GM21825 (cell line): ENCODE measurements around the gene CEBPA.
"Not testable (repeated sequence)": the region's sequence is repeated elsewhere in the genome, so short reads cannot be mapped to it uniquely, and the experiment has no call there.

Experiments
- ATAC-seq: cut with Tn5 transposase; IDR thresholded peaks from one replicate; pipeline ENCODE4 v1.9.1; 2021; ENCODE audit warnings: mild to moderate bottlenecking, moderate library complexity; ENCODE audit not compliant: unreplicated experiment

CEBPA gene

GRCh38 chr19:33301144-33301899 lies 1.0 kb downstream of the CEBPA start:
- ATAC-seq, result no peak

- no peak for ATAC-seq
Measured at GRCh38 chr19:33300894-33301143, 1.5 kb downstream of the CEBPA start.

- ATAC-seq, result no peak
Measured at GRCh38 chr19:33300009-33300893, 2.1 kb downstream of the CEBPA start.

GRCh38 chr19:33299051-33299688 lies 3.2 kb downstream of the CEBPA start:
- ATAC-seq, result no peak

GRCh38 chr19:33298146-33298911 lies 4.0 kb downstream of the CEBPA start:
- ATAC-seq, result no peak

GRCh38 chr19:33297401-33298145 lies 4.8 kb downstream of the CEBPA start:
- ATAC-seq, result no peak

GRCh38 chr19:33296488-33296971 lies 5.8 kb downstream of the CEBPA start:
- ATAC-seq, result no peak

GRCh38 chr19:33295621-33296487 lies 6.5 kb downstream of the CEBPA start:
- ATAC-seq, result no peak

- not testable (repeated sequence) for ATAC-seq
Measured at GRCh38 chr19:33295046-33295445, 7.3 kb downstream of the CEBPA start.

- ATAC-seq, result no peak
Measured at GRCh38 chr19:33294058-33294798, 8.1 kb downstream of the CEBPA start.

GRCh38 chr19:33293255-33294057 lies 8.9 kb downstream of the CEBPA start:
- ATAC-seq, result no peak

GRCh38 chr19:33292595-33293254 lies 9.6 kb downstream of the CEBPA start:
- ATAC-seq, result no peak

GRCh38 chr19:33291623-33292534 lies 10.5 kb downstream of the CEBPA start:
- ATAC-seq, result no peak

- ATAC-seq, result no peak
Measured at GRCh38 chr19:33290956-33291622, 11.2 kb downstream of the CEBPA start.

- no peak for ATAC-seq
Measured at GRCh38 chr19:33290082-33290815, 12.1 kb downstream of the CEBPA start.
